GM12892 (cell line): Measurements from ENCODE around the gene ZFHX3.

Experiments
- POLR2A ChIP-seq: IDR thresholded peaks from 2 replicates; pipeline ENCODE4 v1.6.1; 2011; ENCODE audit warnings: low read depth, low read length, control low read depth
- POLR2AphosphoS5 ChIP-seq: IDR thresholded peaks from 2 replicates; pipeline ENCODE4 v1.6.1; 2011; ENCODE audit warnings: low read depth, low read length, control low read depth
- TAF1 ChIP-seq: IDR thresholded peaks from 2 replicates; pipeline ENCODE4 v1.6.1; 2011; ENCODE audit warnings: low read depth, mild to moderate bottlenecking, control low read depth, low read length, borderline replicate concordance

- TF ChIP-seq POLR2A (no peak), POLR2AphosphoS5 (no peak), TAF1 (no peak)
Observed at GRCh38 chr16:73057291-73058210, 9.6 kb upstream of the ZFHX3 start.
